ENCODE measurements around the gene NPB.
A peak's percentile ranks its signal among the peaks of the same experiment; 100 is the strongest.

NPB gene

DNA sequence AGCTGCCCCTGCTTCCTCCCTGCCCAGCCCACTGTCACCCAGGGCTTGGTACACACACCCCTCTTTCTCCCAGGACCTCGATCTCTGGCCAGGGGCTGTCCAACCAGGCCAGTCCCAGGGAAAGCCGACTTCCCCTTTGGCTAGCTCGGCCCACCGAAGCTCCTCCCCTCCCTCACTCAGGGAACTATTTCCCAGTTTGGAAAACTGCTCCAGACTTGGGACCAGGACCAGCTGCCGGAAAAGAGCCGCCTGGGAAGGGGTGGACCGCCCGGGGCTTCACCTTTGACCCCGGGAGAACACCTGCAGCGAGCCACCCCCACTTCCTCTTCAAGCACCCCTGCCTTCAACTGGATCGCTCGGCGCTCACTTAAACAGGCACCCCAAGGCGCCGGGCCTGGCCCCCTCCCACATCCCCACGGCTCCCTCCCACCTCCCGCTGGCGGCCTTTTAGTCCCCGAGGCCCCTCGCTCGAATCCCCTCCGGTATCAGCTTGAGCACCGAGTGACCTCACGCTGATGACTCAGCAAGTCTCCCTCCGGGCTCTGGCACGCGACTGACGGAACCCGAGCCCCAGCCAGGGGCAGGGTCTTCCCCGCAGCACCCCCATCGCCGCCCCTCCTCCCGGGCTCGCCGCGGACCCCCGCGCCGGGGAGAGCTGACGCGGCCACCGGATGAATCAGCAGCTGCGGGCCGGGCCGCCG is 24.6 kb downstream of the NPB start:
- no peak for DNase-seq (ENCODE audit: low read depth)
- peak overlapping the region; percentile 61 for H3K4me3 ChIP-seq (ENCODE audit: low read depth, low read length)
- TF ChIP-seq, protein P1, sequence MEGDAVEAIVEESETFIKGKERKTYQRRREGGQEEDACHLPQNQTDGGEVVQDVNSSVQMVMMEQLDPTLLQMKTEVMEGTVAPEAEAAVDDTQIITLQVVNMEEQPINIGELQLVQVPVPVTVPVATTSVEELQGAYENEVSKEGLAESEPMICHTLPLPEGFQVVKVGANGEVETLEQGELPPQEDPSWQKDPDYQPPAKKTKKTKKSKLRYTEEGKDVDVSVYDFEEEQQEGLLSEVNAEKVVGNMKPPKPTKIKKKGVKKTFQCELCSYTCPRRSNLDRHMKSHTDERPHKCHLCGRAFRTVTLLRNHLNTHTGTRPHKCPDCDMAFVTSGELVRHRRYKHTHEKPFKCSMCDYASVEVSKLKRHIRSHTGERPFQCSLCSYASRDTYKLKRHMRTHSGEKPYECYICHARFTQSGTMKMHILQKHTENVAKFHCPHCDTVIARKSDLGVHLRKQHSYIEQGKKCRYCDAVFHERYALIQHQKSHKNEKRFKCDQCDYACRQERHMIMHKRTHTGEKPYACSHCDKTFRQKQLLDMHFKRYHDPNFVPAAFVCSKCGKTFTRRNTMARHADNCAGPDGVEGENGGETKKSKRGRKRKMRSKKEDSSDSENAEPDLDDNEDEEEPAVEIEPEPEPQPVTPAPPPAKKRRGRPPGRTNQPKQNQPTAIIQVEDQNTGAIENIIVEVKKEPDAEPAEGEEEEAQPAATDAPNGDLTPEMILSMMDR (IDR thresholded peaks at IDR 0.05; ENCODE audit: low read depth, low read length, missing control alignments), result no peak

DNA sequence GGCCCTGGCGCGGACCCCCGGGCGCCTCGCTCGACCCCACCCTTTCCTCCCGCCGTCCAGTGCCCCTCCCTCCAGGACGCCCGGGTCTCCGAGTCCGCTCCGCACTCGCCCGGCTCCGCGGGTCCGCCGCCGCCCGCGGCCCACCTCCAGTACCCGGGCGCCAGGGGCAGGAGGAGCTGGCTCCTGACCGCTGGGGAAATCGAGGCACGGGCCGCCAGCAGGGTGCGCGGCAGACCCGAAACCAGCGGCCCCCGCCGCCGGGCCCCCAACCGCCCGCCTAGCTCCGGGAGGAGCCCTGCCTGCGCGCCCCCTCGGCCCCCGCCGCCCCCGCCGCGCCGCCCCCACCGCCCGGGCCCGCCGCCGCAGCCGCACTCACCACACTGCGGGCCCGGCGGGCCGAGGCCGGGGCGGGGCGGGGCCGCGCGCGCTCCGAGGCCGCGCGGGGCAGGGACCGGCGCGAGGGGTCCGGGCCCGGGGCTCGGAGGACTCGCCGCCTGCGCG is 25.2 kb downstream of the NPB start:
- H3K4me3 ChIP-seq (ENCODE audit: low read depth, low read length), result peak overlapping the region; percentile 61
- DNase-seq (ENCODE audit: low read depth), result no peak
- TF ChIP-seq, protein P1 (IDR thresholded peaks at IDR 0.05; ENCODE audit: low read depth, low read length, missing control alignments), result no peak

DNA sequence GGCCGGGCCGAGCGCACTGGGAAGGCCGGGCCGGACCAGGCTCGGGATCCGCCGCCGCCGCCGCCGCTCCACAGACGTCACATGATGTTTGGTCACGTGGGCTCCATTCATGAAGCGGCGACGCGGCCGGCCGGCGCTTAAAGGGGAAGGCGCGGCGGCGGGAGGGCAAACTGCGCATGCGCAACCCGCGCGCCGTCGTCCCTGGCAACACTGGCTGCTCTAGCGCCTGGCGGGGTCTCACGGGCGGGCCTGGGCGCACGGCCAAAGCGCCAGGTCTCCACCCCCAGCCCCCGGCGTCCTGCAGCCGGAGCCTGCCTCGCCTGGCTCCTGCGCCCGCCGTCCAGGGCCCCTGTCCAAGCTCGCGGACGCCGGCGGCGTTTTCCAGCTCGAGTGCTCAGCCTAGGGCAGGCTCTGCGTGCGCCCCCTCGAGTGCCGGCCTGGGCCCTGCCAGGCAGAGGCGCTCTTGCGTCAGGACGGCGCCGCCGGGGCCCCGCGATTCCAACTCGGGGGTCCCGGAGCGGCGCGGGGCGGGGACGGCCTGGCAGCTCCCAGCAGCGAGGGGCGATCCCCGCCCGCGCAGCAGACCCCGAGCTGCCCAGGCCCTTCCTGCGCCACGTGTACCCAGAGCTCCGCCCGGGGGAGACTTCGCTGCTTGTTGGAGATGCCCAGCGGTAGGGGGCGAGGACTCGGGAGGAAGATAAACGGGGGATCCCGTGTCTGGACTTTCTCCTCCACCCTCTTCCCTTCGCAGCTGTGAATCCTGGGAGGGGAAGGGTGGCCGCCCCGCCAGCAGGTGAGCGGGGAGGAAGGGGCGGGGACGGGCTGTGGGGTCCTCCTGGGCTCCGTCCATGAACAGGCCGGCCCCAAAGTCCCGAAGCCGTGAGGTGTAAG is 25.9 kb downstream of the NPB start, which contains the start of gene MAFG:
Gene MAFG (minus strand): TSS at position 83 of the 891 bp plus-strand sequence. CDS start 4,550 bp downstream, outside the sequence.
- peak within 1 kb of the TSS; percentile 61 for H3K4me3 ChIP-seq (ENCODE audit: low read depth, low read length)
- TF ChIP-seq, protein P1 (IDR thresholded peaks at IDR 0.05; ENCODE audit: low read depth, low read length, missing control alignments), result peak; percentile 38
- peak; percentile 50 for DNase-seq (ENCODE audit: low read depth)

DNA sequence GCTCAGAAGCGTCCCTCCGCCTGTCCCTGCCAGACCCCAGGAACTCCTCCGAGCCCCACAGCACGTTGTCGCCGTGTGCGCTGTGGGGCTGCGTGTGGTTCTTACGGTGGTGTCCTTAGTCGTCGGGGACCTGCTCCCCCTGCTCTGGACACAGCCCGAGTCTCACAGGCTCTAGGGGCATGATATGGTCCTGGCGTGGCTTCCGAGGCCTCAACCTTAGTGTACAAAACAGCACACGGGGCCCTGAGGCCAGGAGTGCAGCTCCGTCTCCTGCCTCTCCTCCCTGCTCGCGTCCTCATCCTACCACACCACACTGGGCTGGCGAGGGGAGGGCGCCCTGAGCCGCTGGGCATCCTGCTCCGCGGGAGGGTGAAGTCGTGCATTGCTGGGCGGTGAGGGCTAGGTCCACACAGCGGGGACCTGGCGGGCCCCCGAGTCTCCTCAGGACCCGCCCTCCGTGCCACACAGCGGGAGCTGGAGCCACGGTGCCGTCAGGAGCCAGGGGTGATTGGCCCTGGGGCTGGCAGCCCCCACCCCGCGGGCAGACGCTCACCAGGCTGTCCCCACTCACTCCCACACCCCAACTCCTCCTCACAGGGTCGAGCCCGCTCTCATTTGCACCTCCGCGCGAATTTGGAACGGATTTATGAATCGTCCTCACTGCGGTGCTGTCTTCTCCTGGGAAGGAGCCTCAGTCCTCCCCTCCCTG is 26.7 kb downstream of the NPB start:
- DNase-seq (ENCODE audit: low read depth), result no peak
- TF ChIP-seq, protein P1 (IDR thresholded peaks at IDR 0.05; ENCODE audit: low read depth, low read length, missing control alignments), result no peak
- peak overlapping the region; percentile 61 for H3K4me3 ChIP-seq (ENCODE audit: low read depth, low read length)

DNA sequence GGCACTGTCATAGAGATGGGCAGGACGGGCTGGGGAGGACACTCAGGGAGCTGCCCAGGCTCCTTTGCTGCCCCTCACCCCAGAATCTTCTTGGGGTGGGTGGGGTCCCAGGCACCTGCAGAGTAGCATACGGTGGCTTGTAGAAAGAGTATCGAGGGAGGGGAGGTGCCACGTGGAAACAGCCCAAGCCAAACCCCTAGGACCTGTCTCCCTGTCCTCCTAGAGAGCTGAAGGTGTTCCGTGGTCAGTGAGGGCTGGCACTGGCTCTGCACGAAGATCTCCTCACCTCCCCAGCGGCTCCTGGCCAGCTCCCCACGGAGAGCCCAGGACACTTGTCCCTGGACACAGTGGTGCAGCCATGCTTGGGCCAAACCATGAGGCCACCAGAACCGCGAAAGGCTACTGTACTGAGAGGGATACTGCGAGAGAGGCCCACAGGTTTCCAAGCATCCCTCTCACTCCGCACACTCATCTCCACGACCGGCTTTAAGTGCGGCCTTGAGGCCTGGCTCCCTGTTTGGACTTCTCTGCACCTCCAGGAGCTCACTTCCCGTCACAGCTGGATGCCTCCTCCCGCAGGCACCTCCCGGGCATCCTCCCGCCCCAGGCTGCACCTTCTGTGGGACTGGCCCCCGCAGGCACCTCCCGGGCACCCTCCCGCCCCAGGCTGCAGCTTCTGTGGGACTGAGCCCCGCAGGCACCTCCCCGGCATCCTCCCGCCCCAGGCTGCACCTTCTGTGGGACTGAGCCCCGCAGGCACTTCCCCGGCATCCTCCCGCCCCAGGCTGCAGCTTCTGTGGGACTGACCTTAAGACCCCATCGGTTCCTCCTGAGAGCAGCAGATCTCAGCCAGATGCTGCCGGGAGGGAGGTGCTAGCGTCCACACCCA is 27.5 kb downstream of the NPB start:
- TF ChIP-seq, protein P1 (IDR thresholded peaks at IDR 0.05; ENCODE audit: low read depth, low read length, missing control alignments), result no peak
- H3K4me3 ChIP-seq (ENCODE audit: low read depth, low read length), result no peak overlapping the region
- DNase-seq (ENCODE audit: low read depth), result no peak
